ENCODE results near the gene MGAT4A. TPM values are rescaled to one million over a fixed set of nuclear protein-coding genes. Genes with fewer than 3 reads are reported as not detected.

MGAT4A gene
- total RNA-seq, 1 donor from 2014 or later = 8.0 TPM

GRCh38 chr2:98579926-98580325, 151.0 kb downstream of the MGAT4A start:
- Histone ChIP-seq H3K27ac (no peak overlapping the region), H3K36me3 (peaks cover 24 to 70% of the 10 kb centered on the region in 2 donors), H3K27me3 (no peaks in the 10 kb centered on the region), H3K4me3 (no peak overlapping the region), H3K4me1 (no peaks in the 10 kb centered on the region), H3K9me3 (no peaks in the 10 kb centered on the region)
- intact Hi-C loops (cut with DNase I) = no loop called here
- TF ChIP-seq, protein P1, sequence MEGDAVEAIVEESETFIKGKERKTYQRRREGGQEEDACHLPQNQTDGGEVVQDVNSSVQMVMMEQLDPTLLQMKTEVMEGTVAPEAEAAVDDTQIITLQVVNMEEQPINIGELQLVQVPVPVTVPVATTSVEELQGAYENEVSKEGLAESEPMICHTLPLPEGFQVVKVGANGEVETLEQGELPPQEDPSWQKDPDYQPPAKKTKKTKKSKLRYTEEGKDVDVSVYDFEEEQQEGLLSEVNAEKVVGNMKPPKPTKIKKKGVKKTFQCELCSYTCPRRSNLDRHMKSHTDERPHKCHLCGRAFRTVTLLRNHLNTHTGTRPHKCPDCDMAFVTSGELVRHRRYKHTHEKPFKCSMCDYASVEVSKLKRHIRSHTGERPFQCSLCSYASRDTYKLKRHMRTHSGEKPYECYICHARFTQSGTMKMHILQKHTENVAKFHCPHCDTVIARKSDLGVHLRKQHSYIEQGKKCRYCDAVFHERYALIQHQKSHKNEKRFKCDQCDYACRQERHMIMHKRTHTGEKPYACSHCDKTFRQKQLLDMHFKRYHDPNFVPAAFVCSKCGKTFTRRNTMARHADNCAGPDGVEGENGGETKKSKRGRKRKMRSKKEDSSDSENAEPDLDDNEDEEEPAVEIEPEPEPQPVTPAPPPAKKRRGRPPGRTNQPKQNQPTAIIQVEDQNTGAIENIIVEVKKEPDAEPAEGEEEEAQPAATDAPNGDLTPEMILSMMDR (IDR thresholded peaks at IDR 0.05) = no peak
- no peak for DNase-seq (ENCODE audit: low spot score in 2 of 2)

DNA sequence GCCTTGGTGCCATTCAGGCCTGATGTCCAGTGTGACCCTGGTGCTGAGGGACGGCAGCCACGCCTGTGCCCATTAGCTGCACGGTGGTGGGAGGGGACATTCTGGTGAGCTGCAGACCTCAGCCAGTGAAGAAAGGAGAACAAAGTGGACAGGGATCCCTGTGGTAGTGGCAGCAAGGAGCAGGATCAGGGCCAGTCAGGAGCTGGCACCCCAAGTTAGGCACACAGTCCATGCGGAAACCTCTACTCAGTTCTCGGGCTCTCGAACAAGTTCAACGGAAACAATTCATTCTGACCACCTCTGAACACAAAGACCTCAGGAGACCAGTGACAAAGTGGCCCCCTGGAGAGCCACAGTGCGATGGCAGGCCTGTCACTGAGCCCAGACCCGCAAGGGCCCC, 152.7 kb downstream of the MGAT4A start:
- TF ChIP-seq, protein P1 (IDR thresholded peaks at IDR 0.05) = no peak
- Histone ChIP-seq H3K36me3 (peaks cover 34 to 59% of the 10 kb centered on the region in 2 donors), H3K9me3 (no peaks in the 10 kb centered on the region), H3K27ac (no peak overlapping the region), H3K27me3 (no peaks in the 10 kb centered on the region), H3K4me1 (no peaks in the 10 kb centered on the region), H3K4me3 (no peak overlapping the region)
- DNase-seq (ENCODE audit: low spot score in 2 of 2) = no peak
- intact Hi-C loops (cut with DNase I) = no loop called here

DNA sequence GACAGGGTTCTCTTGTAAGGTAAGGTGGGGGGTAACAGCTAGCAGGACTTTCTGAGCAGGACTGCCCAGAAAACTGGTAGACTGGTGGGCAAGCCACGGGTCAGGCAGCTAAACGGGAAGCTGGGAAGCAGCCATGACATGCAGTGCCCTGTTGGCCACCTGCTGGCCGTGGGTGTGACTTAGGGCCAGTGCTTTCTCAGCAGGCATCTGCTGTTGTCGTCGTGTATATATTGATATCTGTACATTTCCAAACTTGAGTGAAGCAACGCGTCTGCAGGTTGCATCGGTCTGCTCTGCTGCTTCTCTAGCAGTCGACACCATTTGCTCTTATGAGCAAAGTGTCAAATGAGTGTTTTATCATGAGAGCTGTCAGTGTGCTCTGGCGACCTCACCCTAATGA, 153.6 kb downstream of the MGAT4A start:
- Histone ChIP-seq H3K27me3 (no peaks in the 10 kb centered on the region), H3K4me1 (no peaks in the 10 kb centered on the region), H3K4me3 (no peak overlapping the region), H3K9me3 (no peaks in the 10 kb centered on the region), H3K36me3 (peaks cover 35 to 59% of the 10 kb centered on the region in 2 donors), H3K27ac (no peak overlapping the region)
- TF ChIP-seq, protein P1 (IDR thresholded peaks at IDR 0.05) = no peak
- intact Hi-C loops (cut with DNase I) = no loop called here
- no peak for DNase-seq (ENCODE audit: low spot score in 2 of 2)

GRCh38 chr2:98576666-98577312, 154.1 kb downstream of the MGAT4A start:
- no peak for DNase-seq (ENCODE audit: low spot score in 2 of 2)
- peaks cover 34 to 60% of the 10 kb centered on the region in 2 donors for H3K36me3 ChIP-seq
- H3K4me1 ChIP-seq = no peaks in the 10 kb centered on the region

GRCh38 chr2:98573426-98573825, 157.5 kb downstream of the MGAT4A start:
- H3K27me3 ChIP-seq = no peaks in the 10 kb centered on the region
- H3K4me1 ChIP-seq = no peaks in the 10 kb centered on the region
- no peak for DNase-seq (ENCODE audit: low spot score in 2 of 2)
- intact Hi-C loops (cut with DNase I) = no loop called here
- TF ChIP-seq, protein P1 (IDR thresholded peaks at IDR 0.05) = no peak
- peaks cover 49 to 61% of the 10 kb centered on the region in 2 donors for H3K36me3 ChIP-seq
- no peak overlapping the region for H3K27ac ChIP-seq
- H3K4me3 ChIP-seq = no peak overlapping the region
- no peaks in the 10 kb centered on the region for H3K9me3 ChIP-seq

More at GRCh38 chr2:98576666-98577312, 154.1 kb downstream of the MGAT4A start:
- TF ChIP-seq, protein P1 (IDR thresholded peaks at IDR 0.05) = no peak
- H3K27me3 ChIP-seq = no peaks in the 10 kb centered on the region
- H3K27ac ChIP-seq = no peak overlapping the region
- H3K4me3 ChIP-seq = no peak overlapping the region
- intact Hi-C loops (cut with DNase I) = no loop called here
- no peaks in the 10 kb centered on the region for H3K9me3 ChIP-seq
